Thyroid gland (tissue), 4 donors: ENCODE measurements around the gene LTA.

Experiments
- POLR2A ChIP-seq, 2 donors: fragments of 450-650 bp; IDR thresholded peaks; one replicate each; pipeline ENCODE4 v1.6.1; 2017; ENCODE audit warnings: antibody characterized with exemption in 2 of 2, mild to moderate bottlenecking in 2 of 2, moderate library complexity in 1 of 2
- TF ChIP-seq, protein P1 (sequence below), 6 experiments: fragments of 200-600 bp in 3 of 6; fragments of 450-650 bp in 3 of 6; sonication (generic) in 3 of 6; IDR thresholded peaks; one replicate each; pipeline ENCODE4 v1.5.1; 2016 to 2019; ENCODE audit warnings: antibody characterized with exemption in 6 of 6, mild to moderate bottlenecking in 2 of 6, inconsistent platforms in 1 of 6, moderate library complexity in 1 of 6

GRCh38 chr6:31528821-31529328, 43.2 kb upstream of the LTA start, which contains the start of gene MCCD1:
- TF ChIP-seq, protein P1, sequence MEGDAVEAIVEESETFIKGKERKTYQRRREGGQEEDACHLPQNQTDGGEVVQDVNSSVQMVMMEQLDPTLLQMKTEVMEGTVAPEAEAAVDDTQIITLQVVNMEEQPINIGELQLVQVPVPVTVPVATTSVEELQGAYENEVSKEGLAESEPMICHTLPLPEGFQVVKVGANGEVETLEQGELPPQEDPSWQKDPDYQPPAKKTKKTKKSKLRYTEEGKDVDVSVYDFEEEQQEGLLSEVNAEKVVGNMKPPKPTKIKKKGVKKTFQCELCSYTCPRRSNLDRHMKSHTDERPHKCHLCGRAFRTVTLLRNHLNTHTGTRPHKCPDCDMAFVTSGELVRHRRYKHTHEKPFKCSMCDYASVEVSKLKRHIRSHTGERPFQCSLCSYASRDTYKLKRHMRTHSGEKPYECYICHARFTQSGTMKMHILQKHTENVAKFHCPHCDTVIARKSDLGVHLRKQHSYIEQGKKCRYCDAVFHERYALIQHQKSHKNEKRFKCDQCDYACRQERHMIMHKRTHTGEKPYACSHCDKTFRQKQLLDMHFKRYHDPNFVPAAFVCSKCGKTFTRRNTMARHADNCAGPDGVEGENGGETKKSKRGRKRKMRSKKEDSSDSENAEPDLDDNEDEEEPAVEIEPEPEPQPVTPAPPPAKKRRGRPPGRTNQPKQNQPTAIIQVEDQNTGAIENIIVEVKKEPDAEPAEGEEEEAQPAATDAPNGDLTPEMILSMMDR (IDR thresholded peaks at IDR 0.05), result no peak
- TF ChIP-seq POLR2A (IDR thresholded peaks at IDR 0.05), result no peak
